DND-41 (cell line): Measurements from ENCODE around the gene RAD51B.

Source experiments
- ATAC-seq: fragments of 200-7000 bp; cut with Tn5 transposase; 3 replicates; pipeline ENCODE4 v1.9.1; 2021; ENCODE audit warnings: low read depth; ENCODE audit not compliant: insufficient read depth
- DNase-seq: peaks from one replicate; pipeline ENCODE4 v3.0.0-alpha.2; 2020
- H2AFZ ChIP-seq: 2 replicates; pipeline ENCODE4 v1.6.0; 2012; ENCODE audit warnings: low read depth, low read length
- H3K27ac ChIP-seq: 2 replicates; pipeline ENCODE4 v1.5.1; 2012; ENCODE audit warnings: low read length, inconsistent platforms
- H3K27me3 ChIP-seq: fragments of 200-600 bp; sonication (generic); 2 replicates; pipeline ENCODE4 v1.6.0; 2012; ENCODE audit warnings: low read length, mild to moderate bottlenecking, inconsistent platforms; ENCODE audit not compliant: insufficient read depth, poor library complexity
- H3K36me3 ChIP-seq: 2 replicates; pipeline ENCODE4 v1.5.1; 2012; ENCODE audit warnings: low read length, inconsistent platforms; ENCODE audit not compliant: insufficient read depth
- H3K4me1 ChIP-seq: 2 replicates; pipeline ENCODE4 v1.5.1; 2012; ENCODE audit warnings: mild to moderate bottlenecking, low read length; ENCODE audit not compliant: insufficient read depth
- H3K4me2 ChIP-seq: 2 replicates; pipeline ENCODE4 v1.6.0; 2012; ENCODE audit warnings: mild to moderate bottlenecking, moderate library complexity, low read length, inconsistent platforms; ENCODE audit not compliant: insufficient read depth
- H3K4me3 ChIP-seq, 2 experiments: fragments of 200-600 bp in 1 of 2; shearing (Covaris generic) in 1 of 2; 2 replicates each; pipeline ENCODE4 v1.5.1; 2012 to 2016; ENCODE audit warnings: inconsistent platforms in 2 of 2, low read length in 2 of 2, mild to moderate bottlenecking in 2 of 2, low read depth in 1 of 2, moderate library complexity in 1 of 2
- H3K79me2 ChIP-seq: 2 replicates; pipeline ENCODE4 v1.6.0; 2012; ENCODE audit warnings: low read length, inconsistent platforms; ENCODE audit not compliant: insufficient read depth
- H3K9ac ChIP-seq: 2 replicates; pipeline ENCODE4 v1.6.0; 2012; ENCODE audit warnings: low read depth, mild to moderate bottlenecking, inconsistent platforms, low read length, moderate library complexity
- H3K9me3 ChIP-seq: 2 replicates; pipeline ENCODE4 v1.5.1; 2012; ENCODE audit warnings: low read length, moderate library complexity, mild to moderate bottlenecking, inconsistent platforms; ENCODE audit not compliant: insufficient read depth, severe bottlenecking
- H4K20me1 ChIP-seq: 2 replicates; pipeline ENCODE4 v1.6.0; 2012; ENCODE audit warnings: low read length; ENCODE audit not compliant: insufficient read depth
- CTCF ChIP-seq: IDR thresholded peaks from 2 replicates; pipeline ENCODE4 v1.5.1; 2012; ENCODE audit warnings: borderline replicate concordance, low read length, moderate library complexity, mild to moderate bottlenecking; ENCODE audit not compliant: poor library complexity, severe bottlenecking; ENCODE audit errors: extremely low read depth
- EZH2 ChIP-seq: IDR thresholded peaks from 3 replicates; pipeline ENCODE4 v1.6.1; 2012; ENCODE audit warnings: borderline replicate concordance, low read depth, mild to moderate bottlenecking, moderate library complexity, low read length, inconsistent platforms; ENCODE audit not compliant: severe bottlenecking

The RAD51B gene

GRCh38 chr14:68278576-68279436 lies 459.2 kb downstream of the RAD51B start:
- no peak for DNase-seq
- H3K9me3 ChIP-seq = no peaks in the 10 kb centered on the region

GRCh38 chr14:68279437-68279720 lies 459.8 kb downstream of the RAD51B start:
- Histone ChIP-seq H3K79me2 (no peaks in the 10 kb centered on the region), H3K9me3 (no peaks in the 10 kb centered on the region), H3K27ac (no peak overlapping the region), H2AFZ (no peak overlapping the region), H3K36me3 (no peaks in the 10 kb centered on the region), H3K4me3 (no peak overlapping the region), H3K4me1 (peaks cover 28% of the 10 kb centered on the region), H3K4me2 (no peak overlapping the region), H4K20me1 (no peaks in the 10 kb centered on the region), H3K9ac (no peak overlapping the region), H3K27me3 (no peaks in the 10 kb centered on the region)
- DNase-seq (no peak), ATAC-seq (no peak)
- TF ChIP-seq EZH2 (no peak), CTCF (no peak)

More at GRCh38 chr14:68278576-68279436, 459.2 kb downstream of the RAD51B start:
- ATAC-seq = no peak
- H3K36me3 ChIP-seq = no peaks in the 10 kb centered on the region
- TF ChIP-seq EZH2 = no peak
- no peak overlapping the region for H3K4me3 ChIP-seq
- H3K79me2 ChIP-seq = no peaks in the 10 kb centered on the region
- H3K4me1 ChIP-seq = peaks cover 23% of the 10 kb centered on the region
- H3K4me2 ChIP-seq = no peak overlapping the region
- H3K27me3 ChIP-seq = no peaks in the 10 kb centered on the region
- no peak overlapping the region for H3K9ac ChIP-seq
- H2AFZ ChIP-seq = no peak overlapping the region
- no peaks in the 10 kb centered on the region for H4K20me1 ChIP-seq
- no peak overlapping the region for H3K27ac ChIP-seq

GRCh38 chr14:68279777-68280233 lies 460.2 kb downstream of the RAD51B start:
- Histone ChIP-seq H3K4me1 (peaks cover 33% of the 10 kb centered on the region), H3K27ac (no peak overlapping the region), H2AFZ (no peak overlapping the region), H3K9me3 (no peaks in the 10 kb centered on the region), H4K20me1 (no peaks in the 10 kb centered on the region), H3K4me3 (no peak overlapping the region), H3K9ac (no peak overlapping the region), H3K36me3 (no peaks in the 10 kb centered on the region), H3K4me2 (no peak overlapping the region), H3K27me3 (no peaks in the 10 kb centered on the region), H3K79me2 (no peaks in the 10 kb centered on the region)
- TF ChIP-seq CTCF (no peak), EZH2 (no peak)
- ATAC-seq (no peak), DNase-seq (no peak)

GRCh38 chr14:68281497-68281896 lies 461.9 kb downstream of the RAD51B start:
- Histone ChIP-seq H3K36me3 (no peaks in the 10 kb centered on the region), H3K4me1 (peaks cover 40% of the 10 kb centered on the region), H3K27me3 (no peaks in the 10 kb centered on the region), H3K9me3 (no peaks in the 10 kb centered on the region), H3K4me3 (no peak overlapping the region), H3K4me2 (no peak overlapping the region), H4K20me1 (no peaks in the 10 kb centered on the region), H2AFZ (no peak overlapping the region), H3K9ac (no peak overlapping the region), H3K79me2 (no peaks in the 10 kb centered on the region), H3K27ac (no peak overlapping the region)
- DNase-seq (no peak), ATAC-seq (no peak)
- TF ChIP-seq CTCF (no peak), EZH2 (no peak)
